Cortex of kidney (tissue), 1 donor: ENCODE results near the gene LRRC7.

ENCODE experiments used
- DNase-seq: peaks from one replicate; lab custom pipeline; 2025; lab: John Stamatoyannopoulos, UW

The LRRC7 gene

DNA sequence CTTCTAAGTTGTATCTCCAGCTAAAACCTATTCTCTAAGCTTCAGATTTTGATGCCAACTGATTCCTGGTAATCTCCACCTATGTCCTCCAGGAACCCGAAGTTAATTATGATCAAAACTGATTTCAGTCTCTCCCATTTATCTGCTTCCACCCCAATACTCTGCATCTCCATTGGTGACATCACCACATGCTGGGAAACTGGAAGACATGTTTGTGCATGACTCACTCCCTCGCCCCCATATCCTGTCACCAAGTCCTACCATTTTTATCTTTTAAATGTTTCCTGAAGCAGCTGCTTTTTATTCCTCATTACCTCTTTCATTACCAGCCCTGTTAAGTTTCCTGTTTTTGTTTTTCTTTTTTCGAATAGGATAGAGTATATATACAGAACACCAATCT is 409.2 kb downstream of the LRRC7 start:
- no peak for DNase-seq

GRCh38 chr1:69982992-69983391 is 415.3 kb downstream of the LRRC7 start:
- no peak for DNase-seq

GRCh38 chr1:69985376-69985775 is 417.7 kb downstream of the LRRC7 start:
- DNase-seq: no peak

DNA sequence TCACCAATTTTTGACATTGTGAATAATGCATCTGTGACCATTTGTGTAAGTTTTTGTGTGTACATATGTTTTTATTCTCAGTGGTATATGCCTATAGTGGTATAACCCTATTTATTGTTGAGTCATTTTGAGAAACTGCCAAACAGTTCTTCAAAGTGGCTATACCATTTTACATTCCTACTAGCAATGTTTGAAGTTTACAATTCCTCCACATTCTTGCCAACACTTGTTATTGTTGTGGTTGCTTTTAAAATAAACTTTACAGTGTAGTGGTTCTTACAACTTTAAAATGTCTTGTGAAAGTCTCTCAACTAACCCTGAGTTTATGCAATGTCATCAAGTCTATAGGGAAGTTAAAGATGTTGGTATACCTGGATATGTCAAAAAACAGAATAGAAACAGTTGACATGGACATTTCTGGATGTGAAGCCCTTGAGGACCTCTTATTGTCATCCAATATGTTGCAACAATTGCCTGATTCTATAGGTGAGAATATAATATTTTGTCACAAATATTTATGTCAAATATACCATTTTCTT is 418.2 kb downstream of the LRRC7 start:
- no peak for DNase-seq

GRCh38 chr1:69987881-69988280 is 420.2 kb downstream of the LRRC7 start:
- no peak for DNase-seq

DNA sequence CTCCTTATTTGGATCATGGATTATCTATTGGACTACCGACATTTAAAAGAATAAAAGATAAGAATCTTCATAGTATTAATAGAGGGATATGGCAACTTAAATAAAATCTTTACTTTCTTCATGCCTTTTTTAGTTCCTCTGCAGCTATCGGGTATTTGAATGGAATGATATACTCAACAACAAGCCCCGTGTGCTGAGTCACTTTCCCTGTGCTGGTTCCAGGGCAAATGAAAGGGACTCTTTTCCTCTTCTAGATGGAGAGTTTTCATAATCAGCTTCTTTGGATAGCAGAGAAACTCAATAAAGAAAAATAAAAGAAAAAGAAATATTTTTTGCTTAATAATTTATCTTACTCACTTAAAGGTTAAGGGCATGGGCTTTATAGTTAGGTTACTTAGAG is 423.9 kb downstream of the LRRC7 start:
- no peak for DNase-seq

- no peak for DNase-seq
Observed at GRCh38 chr1:69992594-69992993, 424.9 kb downstream of the LRRC7 start.

GRCh38 chr1:69993810-69994209 is 426.1 kb downstream of the LRRC7 start:
- no peak for DNase-seq

DNA sequence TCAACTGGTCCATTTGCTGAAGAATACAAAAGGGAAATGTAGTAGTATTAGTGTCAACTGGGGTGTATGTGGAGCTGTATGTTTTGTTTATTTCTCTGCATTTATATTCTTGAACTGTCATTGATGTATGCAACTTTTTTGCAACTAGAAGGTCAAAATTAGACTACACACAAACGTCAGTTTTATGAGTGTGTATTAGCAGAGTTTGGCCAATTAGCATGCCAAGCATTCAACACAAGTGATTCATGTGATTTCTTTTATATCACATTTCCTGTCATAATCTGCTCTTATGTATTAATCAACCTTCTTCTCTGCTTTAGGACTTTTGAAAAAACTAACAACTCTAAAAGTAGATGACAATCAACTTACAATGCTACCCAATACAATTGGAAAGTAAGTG is 426.5 kb downstream of the LRRC7 start:
- no peak for DNase-seq

GRCh38 chr1:69998847-69999246 is 431.1 kb downstream of the LRRC7 start:
- DNase-seq: no peak

DNA sequence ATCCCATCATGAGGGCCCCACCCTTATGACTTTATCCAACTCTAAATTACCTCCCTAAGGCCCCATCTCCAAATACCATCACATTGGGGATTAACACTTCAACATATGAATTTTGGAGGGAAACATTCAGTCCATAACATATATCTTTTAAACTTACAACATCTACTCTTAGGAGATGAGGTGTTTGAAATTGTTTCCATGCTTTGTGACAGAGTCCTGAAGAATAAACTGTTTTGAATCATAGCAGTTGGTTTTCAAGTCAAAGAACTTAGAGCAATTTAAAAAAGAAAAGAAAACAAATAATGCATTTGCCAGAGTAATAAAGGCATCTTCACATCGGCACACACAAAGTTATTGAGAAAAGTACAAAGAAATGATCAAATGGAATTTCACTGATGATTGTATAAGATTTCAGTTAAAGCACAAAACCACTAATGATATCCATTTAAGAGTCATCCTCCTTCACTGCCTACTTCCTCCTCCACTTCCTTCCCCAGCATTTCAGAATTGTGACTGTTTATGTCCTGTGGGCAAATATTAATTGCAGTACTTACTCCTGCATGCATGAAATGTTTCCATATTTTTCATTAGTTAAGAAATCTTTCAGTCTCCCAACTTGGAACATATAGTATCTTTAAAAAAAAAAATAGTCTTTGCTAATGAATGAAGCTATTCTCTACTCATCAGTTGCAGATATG is 435.6 kb downstream of the LRRC7 start:
- no peak for DNase-seq

GRCh38 chr1:70005386-70006034 is 437.8 kb downstream of the LRRC7 start:
- DNase-seq: no peak

- DNase-seq: no peak
Observed at GRCh38 chr1:70008660-70009059, 440.9 kb downstream of the LRRC7 start.

DNA sequence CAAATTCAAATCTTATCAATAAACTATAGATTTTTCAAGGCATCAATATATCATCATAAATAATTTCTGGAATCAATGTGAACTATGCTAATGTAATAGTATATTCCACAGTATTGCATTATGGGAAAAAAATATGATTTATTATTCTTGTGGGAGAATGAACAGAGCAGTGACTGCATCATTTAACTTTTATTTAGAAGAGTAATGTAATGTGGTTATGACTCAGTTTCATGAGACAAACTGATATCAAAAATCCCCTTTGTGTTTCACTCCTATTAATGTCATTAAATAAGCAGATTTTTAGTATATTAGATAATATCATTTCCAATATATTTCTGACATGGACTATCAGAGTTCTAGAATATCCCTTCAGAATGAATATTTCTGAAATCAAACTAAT is 450.0 kb downstream of the LRRC7 start:
- DNase-seq: no peak

- DNase-seq: no peak
Observed at GRCh38 chr1:70024272-70024671, 456.6 kb downstream of the LRRC7 start.

GRCh38 chr1:70025052-70025451 is 457.3 kb downstream of the LRRC7 start:
- DNase-seq: no peak

DNA sequence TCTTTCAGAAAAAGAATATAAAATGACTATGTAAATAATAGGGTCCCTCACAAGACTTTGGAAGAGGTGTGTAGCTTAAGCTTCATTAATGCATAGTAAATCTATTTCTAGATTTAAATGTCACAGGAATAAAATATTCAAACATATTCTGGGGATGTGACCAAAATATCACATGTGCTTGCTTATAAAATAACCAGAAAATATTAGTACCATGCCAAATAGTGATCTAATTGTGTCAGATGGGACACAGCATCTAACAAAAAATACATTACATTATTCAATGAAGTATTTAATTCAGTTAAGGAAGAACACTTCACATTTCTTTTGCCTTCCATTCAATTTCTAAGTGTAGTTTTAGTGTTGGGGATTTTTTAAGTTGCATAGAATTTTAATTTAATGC is 458.1 kb downstream of the LRRC7 start:
- DNase-seq: no peak

DNA sequence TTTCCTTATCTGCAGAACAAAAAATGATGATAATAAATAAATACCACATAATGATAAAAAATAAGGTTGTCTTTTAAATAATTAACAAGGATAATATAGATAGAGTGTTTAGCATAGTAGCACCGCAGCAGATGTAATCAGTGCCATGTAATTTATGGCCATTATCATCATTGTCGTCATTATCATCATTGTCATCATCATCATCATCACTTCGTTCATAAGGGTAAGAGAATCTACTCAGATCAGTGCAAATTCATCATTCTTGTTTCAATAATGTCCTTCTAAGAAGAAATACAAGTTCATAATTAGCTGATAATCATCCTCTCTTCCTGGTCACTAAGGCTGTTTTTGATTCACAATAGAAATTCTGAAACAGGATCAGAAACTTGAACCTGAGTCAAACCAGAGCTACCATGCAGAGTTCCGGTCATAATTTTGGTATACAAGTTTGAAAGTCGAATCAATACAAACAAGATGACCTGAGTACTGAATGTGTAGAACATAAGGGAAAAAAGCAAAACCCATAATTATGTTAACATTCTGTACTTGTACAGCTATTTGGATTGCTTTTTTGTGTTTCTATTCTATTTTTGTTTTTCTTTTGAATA is 465.6 kb downstream of the LRRC7 start:
- no peak for DNase-seq

DNA sequence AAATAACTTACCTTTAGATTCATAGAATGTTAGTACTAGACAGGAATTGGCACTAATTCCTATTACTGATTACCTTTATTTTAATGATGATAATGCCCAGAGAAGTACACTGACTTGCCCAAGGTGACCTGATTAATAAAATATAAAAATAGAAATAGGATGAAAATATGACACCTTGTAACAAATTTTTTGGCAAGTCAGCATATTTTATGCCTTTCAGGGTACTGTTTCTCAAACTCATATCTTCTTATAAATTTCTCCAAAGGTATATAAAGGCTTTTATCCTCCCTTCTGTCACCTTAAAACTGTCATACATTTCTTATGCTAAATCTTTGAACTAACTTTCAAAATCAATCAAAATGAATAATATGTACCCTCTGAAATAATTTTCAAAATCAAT is 466.2 kb downstream of the LRRC7 start:
- no peak for DNase-seq

DNA sequence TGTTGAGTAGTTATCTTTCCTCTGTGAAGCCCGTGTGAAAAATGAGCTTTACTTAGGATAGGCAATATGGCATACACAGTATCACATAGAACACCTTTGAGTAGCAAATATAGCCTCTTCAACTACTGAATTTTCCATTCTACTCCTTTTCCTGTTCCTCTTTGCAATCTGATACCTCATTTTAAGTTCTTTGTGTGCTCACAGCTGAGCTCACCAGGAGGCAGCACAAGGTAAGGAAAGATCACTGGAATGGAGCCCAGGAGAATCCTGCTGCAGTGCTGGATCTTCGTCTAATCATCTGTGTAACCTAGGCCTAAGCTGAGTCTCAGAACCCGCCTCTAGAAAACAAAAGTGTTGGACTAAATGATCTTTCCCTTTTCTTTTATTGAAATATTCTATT is 466.7 kb downstream of the LRRC7 start:
- no peak for DNase-seq

GRCh38 chr1:70038025-70038424 is 470.3 kb downstream of the LRRC7 start:
- DNase-seq: no peak

GRCh38 chr1:70039485-70039884 is 471.8 kb downstream of the LRRC7 start:
- no peak for DNase-seq

GRCh38 chr1:70041317-70042045 is 473.8 kb downstream of the LRRC7 start:
- DNase-seq: no peak
